Breast epithelium (tissue), 3 donors: ENCODE measurements around the gene PLGLB1.
"Not testable (repeated sequence)": the region's sequence is repeated elsewhere in the genome, so short reads cannot be mapped to it uniquely, and the experiment has no call there.

ENCODE experiments used
- POLR2A ChIP-seq: fragments of 450-650 bp; IDR thresholded peaks from one replicate; pipeline ENCODE4 v1.6.1; 2016; ENCODE audit warnings: antibody characterized with exemption, mild to moderate bottlenecking, moderate library complexity
- POLR2AphosphoS5 ChIP-seq, 3 donors: sonication (generic); formaldehyde crosslinking; IDR thresholded peaks; one replicate each; pipeline ENCODE4 v1.6.1; 2017; ENCODE audit warnings: antibody characterized with exemption in 3 of 3
- TF ChIP-seq, protein P1 (sequence below), 3 donors: fragments of 450-650 bp; IDR thresholded peaks; one replicate each; pipeline ENCODE4 v1.5.1; 2016 to 2017; ENCODE audit warnings: antibody characterized with exemption in 3 of 3, mild to moderate bottlenecking in 3 of 3, moderate library complexity in 3 of 3

DNA sequence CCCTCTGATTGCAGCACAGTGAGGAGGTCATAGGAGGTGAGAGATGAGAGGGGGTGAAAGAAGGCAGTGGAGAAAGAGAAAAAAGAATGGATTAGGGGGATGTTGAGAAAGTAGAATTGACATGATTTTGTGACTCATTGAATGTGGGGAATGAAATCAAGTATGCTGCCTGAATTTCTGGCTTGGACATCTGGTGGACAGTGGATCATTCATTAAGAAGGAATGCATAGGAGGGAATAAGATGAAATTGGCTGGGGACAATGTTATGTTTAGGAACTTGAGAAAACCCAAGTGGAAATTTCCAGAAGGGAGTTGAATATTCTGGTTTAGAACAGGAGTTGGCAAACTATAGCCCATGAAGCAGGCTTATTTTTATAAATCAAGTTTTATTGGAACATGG lies 7.0 kb upstream of the PLGLB1 start:
- TF ChIP-seq, protein P1, sequence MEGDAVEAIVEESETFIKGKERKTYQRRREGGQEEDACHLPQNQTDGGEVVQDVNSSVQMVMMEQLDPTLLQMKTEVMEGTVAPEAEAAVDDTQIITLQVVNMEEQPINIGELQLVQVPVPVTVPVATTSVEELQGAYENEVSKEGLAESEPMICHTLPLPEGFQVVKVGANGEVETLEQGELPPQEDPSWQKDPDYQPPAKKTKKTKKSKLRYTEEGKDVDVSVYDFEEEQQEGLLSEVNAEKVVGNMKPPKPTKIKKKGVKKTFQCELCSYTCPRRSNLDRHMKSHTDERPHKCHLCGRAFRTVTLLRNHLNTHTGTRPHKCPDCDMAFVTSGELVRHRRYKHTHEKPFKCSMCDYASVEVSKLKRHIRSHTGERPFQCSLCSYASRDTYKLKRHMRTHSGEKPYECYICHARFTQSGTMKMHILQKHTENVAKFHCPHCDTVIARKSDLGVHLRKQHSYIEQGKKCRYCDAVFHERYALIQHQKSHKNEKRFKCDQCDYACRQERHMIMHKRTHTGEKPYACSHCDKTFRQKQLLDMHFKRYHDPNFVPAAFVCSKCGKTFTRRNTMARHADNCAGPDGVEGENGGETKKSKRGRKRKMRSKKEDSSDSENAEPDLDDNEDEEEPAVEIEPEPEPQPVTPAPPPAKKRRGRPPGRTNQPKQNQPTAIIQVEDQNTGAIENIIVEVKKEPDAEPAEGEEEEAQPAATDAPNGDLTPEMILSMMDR (IDR thresholded peaks at IDR 0.05): not testable (repeated sequence)
- TF ChIP-seq POLR2AphosphoS5 (IDR thresholded peaks at IDR 0.05); POLR2A: not testable (repeated sequence)
